MM.1S (cell line): ENCODE results near the gene FGF3.

Source experiments
- DNase-seq: peaks from one replicate; pipeline ENCODE4 v3.0.0-alpha.2; 2015
- H2AFZ ChIP-seq: fragments of 300-600 bp; sonication (generic); 2 replicates; pipeline ENCODE4 v1.6.0; 2016; ENCODE audit warnings: antibody characterized with exemption, low read length
- H3F3A ChIP-seq: fragments of 300-600 bp; sonication (generic); 2 replicates; pipeline ENCODE4 v1.6.1; 2016; ENCODE audit warnings: mild to moderate bottlenecking, antibody characterized with exemption, low read length, moderate library complexity, mixed read lengths; ENCODE audit not compliant: insufficient read depth
- H3K27ac ChIP-seq: fragments of 300-600 bp; sonication (generic); 2 replicates; pipeline ENCODE4 v1.5.1; 2016; ENCODE audit warnings: mild to moderate bottlenecking, low read length
- H3K27me3 ChIP-seq: fragments of 300-600 bp; sonication (generic); replicated peaks from 2 replicates; pipeline ENCODE4 v1.6.0; 2016; ENCODE audit warnings: low read length; ENCODE audit not compliant: insufficient read depth
- H3K36me3 ChIP-seq: fragments of 300-600 bp; sonication (generic); replicated peaks from 2 replicates; pipeline ENCODE4 v1.6.1; 2016; ENCODE audit warnings: mild to moderate bottlenecking, low read length, mixed read lengths; ENCODE audit not compliant: insufficient read depth
- H3K4me1 ChIP-seq: fragments of 300-600 bp; sonication (generic); 2 replicates; pipeline ENCODE4 v1.6.1; 2016; ENCODE audit warnings: low read length, mixed read lengths
- H3K4me2 ChIP-seq: fragments of 300-600 bp; sonication (generic); 2 replicates; pipeline ENCODE4 v1.6.0; 2016; ENCODE audit warnings: low read depth, low read length
- H3K4me3 ChIP-seq: fragments of 300-600 bp; sonication (generic); 2 replicates; pipeline ENCODE4 v1.5.1; 2016; ENCODE audit warnings: low read length, mixed read lengths
- H3K79me2 ChIP-seq: fragments of 300-600 bp; sonication (generic); 2 replicates; pipeline ENCODE4 v1.6.1; 2016; ENCODE audit warnings: mixed run types, low read length, mixed read lengths
- H3K9ac ChIP-seq: fragments of 300-600 bp; sonication (generic); 2 replicates; pipeline ENCODE4 v1.6.1; 2016; ENCODE audit warnings: low read length, mixed read lengths
- H3K9me2 ChIP-seq: fragments of 300-600 bp; sonication (generic); replicated peaks from 2 replicates; pipeline ENCODE4 v1.6.1; 2016; ENCODE audit warnings: mild to moderate bottlenecking, low read length, mixed read lengths; ENCODE audit not compliant: insufficient read depth
- H3K9me3 ChIP-seq: fragments of 300-600 bp; sonication (generic); replicated peaks from 2 replicates; pipeline ENCODE4 v1.6.1; 2016; ENCODE audit warnings: mild to moderate bottlenecking, low read length, mixed read lengths; ENCODE audit not compliant: insufficient read depth
- H4K20me1 ChIP-seq: fragments of 300-600 bp; sonication (generic); 2 replicates; pipeline ENCODE4 v1.6.1; 2016; ENCODE audit warnings: mild to moderate bottlenecking, low read length, moderate library complexity, mixed read lengths; ENCODE audit not compliant: insufficient read depth
- EZH2 ChIP-seq: fragments of 300-600 bp; sonication (generic); optimal IDR thresholded peaks from 2 replicates; pipeline ENCODE3; 2017; ENCODE audit warnings: low read depth, mild to moderate bottlenecking, antibody characterized with exemption, low read length, mixed read lengths
- EZH2phosphoT487 ChIP-seq: fragments of 300-600 bp; sonication (generic); IDR thresholded peaks from 2 replicates; pipeline ENCODE4 v1.6.1; 2018; ENCODE audit warnings: antibody characterized with exemption, low read length
- TF ChIP-seq, protein P1 (sequence below): fragments of 300-600 bp; sonication (generic); IDR thresholded peaks from 2 replicates; pipeline ENCODE4 v1.5.1; 2016; ENCODE audit warnings: antibody characterized with exemption, low read length, mixed read lengths

Gene FGF3

DNA sequence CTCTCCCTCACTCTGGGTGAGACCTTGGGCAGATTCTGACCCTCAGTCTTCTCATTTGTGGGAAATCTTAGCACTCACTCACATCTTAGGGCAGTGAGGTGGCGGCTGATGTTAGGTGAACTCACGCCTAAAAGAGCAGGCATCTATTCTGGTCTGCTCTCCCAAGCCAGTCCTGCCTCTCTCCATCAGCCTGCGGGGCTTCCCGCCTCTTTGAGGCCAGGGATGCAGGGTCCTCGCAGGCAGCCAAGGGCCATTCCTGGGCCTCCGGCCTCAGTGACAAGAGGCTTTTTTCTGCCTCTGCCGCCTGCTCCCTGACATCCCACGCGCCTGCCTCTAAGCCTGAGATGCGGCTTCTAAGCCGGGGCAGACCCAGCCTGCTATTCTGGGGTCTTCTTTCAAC, 30.3 kb downstream of the FGF3 start:
- Histone ChIP-seq H2AFZ (no peak overlapping the region), H3K4me1 (no peaks in the 10 kb centered on the region), H3K27ac (no peak overlapping the region), H3K9me3 (no peaks in the 10 kb centered on the region), H3K79me2 (no peaks in the 10 kb centered on the region), H3K9me2 (no peaks in the 10 kb centered on the region), H4K20me1 (no peaks in the 10 kb centered on the region), H3F3A (no peaks in the 10 kb centered on the region), H3K36me3 (no peaks in the 10 kb centered on the region), H3K27me3 (peaks cover 97% of the 10 kb centered on the region), H3K9ac (no peak overlapping the region), H3K4me3 (no peak overlapping the region), H3K4me2 (no peak overlapping the region)
- TF ChIP-seq EZH2phosphoT487 (no peak), EZH2 (no peak)
- TF ChIP-seq, protein P1, sequence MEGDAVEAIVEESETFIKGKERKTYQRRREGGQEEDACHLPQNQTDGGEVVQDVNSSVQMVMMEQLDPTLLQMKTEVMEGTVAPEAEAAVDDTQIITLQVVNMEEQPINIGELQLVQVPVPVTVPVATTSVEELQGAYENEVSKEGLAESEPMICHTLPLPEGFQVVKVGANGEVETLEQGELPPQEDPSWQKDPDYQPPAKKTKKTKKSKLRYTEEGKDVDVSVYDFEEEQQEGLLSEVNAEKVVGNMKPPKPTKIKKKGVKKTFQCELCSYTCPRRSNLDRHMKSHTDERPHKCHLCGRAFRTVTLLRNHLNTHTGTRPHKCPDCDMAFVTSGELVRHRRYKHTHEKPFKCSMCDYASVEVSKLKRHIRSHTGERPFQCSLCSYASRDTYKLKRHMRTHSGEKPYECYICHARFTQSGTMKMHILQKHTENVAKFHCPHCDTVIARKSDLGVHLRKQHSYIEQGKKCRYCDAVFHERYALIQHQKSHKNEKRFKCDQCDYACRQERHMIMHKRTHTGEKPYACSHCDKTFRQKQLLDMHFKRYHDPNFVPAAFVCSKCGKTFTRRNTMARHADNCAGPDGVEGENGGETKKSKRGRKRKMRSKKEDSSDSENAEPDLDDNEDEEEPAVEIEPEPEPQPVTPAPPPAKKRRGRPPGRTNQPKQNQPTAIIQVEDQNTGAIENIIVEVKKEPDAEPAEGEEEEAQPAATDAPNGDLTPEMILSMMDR, result no peak
- no peak for DNase-seq

DNA sequence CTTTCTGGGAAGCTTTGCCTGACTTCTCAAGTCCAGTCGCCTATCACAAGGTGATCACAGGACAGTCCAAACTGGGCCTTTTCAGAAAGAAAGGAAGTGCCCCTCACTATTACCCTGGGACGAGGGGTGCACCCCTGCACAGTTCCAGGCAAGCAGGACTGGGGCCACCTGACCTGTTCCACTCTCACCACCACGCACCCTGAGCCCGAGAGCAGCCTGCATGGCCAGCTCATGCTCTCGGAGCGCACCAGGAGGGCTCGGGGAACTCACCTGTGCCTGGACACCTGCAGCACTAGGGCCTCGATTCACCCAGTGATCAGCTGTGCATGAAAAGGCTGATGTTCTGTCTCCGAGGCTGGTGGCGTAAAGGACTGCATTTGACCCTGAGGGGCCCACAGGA, 31.3 kb downstream of the FGF3 start:
- H3K4me3 ChIP-seq, result no peak overlapping the region
- H2AFZ ChIP-seq, result no peak overlapping the region
- no peaks in the 10 kb centered on the region for H3K36me3 ChIP-seq
- no peaks in the 10 kb centered on the region for H3F3A ChIP-seq
- H3K79me2 ChIP-seq, result no peaks in the 10 kb centered on the region
- no peaks in the 10 kb centered on the region for H3K9me2 ChIP-seq
- no peak for DNase-seq
- H3K4me2 ChIP-seq, result no peak overlapping the region
- H3K27ac ChIP-seq, result no peak overlapping the region
- no peaks in the 10 kb centered on the region for H3K4me1 ChIP-seq
- H4K20me1 ChIP-seq, result no peaks in the 10 kb centered on the region
- no peak overlapping the region for H3K9ac ChIP-seq
- H3K9me3 ChIP-seq, result no peaks in the 10 kb centered on the region
- H3K27me3 ChIP-seq, result peaks cover 98% of the 10 kb centered on the region
- TF ChIP-seq EZH2 (no peak), EZH2phosphoT487 (no peak)

DNA sequence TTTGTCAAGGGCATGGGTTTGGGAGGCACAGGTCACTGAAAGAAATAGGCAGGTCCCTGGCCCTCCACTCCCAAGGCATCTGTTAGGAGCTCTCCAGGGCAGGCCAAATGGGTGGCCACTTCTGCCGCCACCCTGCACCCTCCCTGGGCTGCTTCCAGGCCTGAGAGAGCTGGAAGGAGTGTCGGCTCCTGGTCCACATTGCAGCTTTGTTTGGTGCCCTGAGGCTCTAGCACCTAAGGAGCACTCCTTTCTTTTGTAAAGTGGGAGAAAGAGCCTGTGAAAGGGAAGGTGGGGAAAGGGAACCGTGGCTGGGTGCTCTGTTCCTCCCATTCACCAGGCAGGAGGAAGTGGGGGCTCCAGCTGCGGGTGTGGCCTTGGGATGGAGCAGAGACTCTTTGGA, 31.8 kb downstream of the FGF3 start:
- TF ChIP-seq, protein P1, result no peak
- Histone ChIP-seq H3K9ac (no peak overlapping the region), H3K4me3 (no peak overlapping the region), H4K20me1 (no peaks in the 10 kb centered on the region), H3K9me2 (no peaks in the 10 kb centered on the region), H3K79me2 (no peaks in the 10 kb centered on the region), H3F3A (no peaks in the 10 kb centered on the region), H3K9me3 (no peaks in the 10 kb centered on the region), H2AFZ (no peak overlapping the region), H3K4me2 (no peak overlapping the region), H3K27ac (no peak overlapping the region), H3K36me3 (no peaks in the 10 kb centered on the region), H3K27me3 (peaks cover 98% of the 10 kb centered on the region), H3K4me1 (no peaks in the 10 kb centered on the region)
- DNase-seq, result no peak

DNA sequence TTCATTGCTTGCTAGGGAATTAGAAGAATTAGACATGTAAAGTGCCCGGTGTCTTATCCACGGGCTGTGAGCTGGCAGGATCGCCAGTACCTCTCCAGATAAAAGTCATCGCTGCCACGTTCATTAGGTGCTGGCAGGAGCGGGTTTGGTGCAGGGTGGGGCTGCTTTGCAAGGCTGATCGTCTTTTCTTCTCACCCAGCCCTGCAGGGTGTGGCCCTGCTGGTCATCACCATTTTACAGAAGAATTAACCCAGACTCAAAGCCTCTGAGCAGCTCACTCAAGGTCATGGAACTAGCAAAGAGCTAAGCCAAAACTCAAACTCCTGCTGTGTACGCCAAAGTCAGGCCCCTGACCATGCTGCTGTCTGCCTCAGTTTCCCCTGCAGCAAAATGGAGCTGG, 38.0 kb downstream of the FGF3 start:
- H3K79me2 ChIP-seq, result no peaks in the 10 kb centered on the region
- no peak overlapping the region for H3K4me2 ChIP-seq
- DNase-seq, result no peak
- no peak overlapping the region for H3K27ac ChIP-seq
- TF ChIP-seq EZH2phosphoT487 (no peak), EZH2 (no peak)
- TF ChIP-seq, protein P1, result no peak
- H3K27me3 ChIP-seq, result peaks cover 94% of the 10 kb centered on the region
- no peak overlapping the region for H2AFZ ChIP-seq
- no peaks in the 10 kb centered on the region for H4K20me1 ChIP-seq
- H3K36me3 ChIP-seq, result no peaks in the 10 kb centered on the region
- H3K4me1 ChIP-seq, result no peaks in the 10 kb centered on the region
- H3K4me3 ChIP-seq, result no peak overlapping the region
- no peaks in the 10 kb centered on the region for H3K9me3 ChIP-seq
- no peaks in the 10 kb centered on the region for H3F3A ChIP-seq
- no peak overlapping the region for H3K9ac ChIP-seq
- no peaks in the 10 kb centered on the region for H3K9me2 ChIP-seq
